Endothelial cell of umbilical vein (primary cell): Measurements from ENCODE around the gene SMAD6. TPM values are rescaled to one million over a fixed set of nuclear protein-coding genes. Genes with fewer than 3 reads are reported as not detected.

Experiments
- BruUV-seq: library from RNA; stranded (reverse); fragments of 400-500 nt; replicated peaks from 2 replicates; lab custom pipeline; 2021; lab: Mats Ljungman, UMichigan
- CTCF ChIA-PET: fragments of 300-600, 350-600 bp; sonication (Branson Sonifier 250); formaldehyde crosslinking; loops from one replicate; lab custom pipeline; 2021; ENCODE audit warnings: antibody characterized with exemption, inconsistent platforms; lab: Charles Lee
- POLR2A ChIA-PET: fragments of 300-600, 350-600 bp; sonication (Branson Sonifier 250); formaldehyde crosslinking; loops from one replicate; lab custom pipeline; 2021; ENCODE audit warnings: antibody characterized with exemption, inconsistent platforms; lab: Charles Lee
- DNase-seq: peaks from one replicate; pipeline ENCODE4 v3.0.0-alpha.2; 2011; ENCODE audit warnings: low read depth, low spot score
- FAIRE-seq: peaks from 2 replicates; lab custom pipeline; 2011; peaks lifted over from hg19 to GRCh38; lab: Jason Lieb, UNC
- H2AFZ ChIP-seq: 2 replicates; pipeline ENCODE4 v1.6.0; 2012; ENCODE audit warnings: low read depth, low read length, control low read depth, inconsistent platforms
- H3K27ac ChIP-seq: 2 replicates; pipeline ENCODE4 v1.5.1; 2011; ENCODE audit warnings: low read depth, mild to moderate bottlenecking, control low read depth, low read length, moderate library complexity; ENCODE audit not compliant: insufficient read depth
- H3K27me3 ChIP-seq, 2 experiments: 2 replicates each; pipeline versions ENCODE4 v1.6.0 to v1.6.1; 2011; ENCODE audit warnings: low read length in 2 of 2, mixed read lengths in 1 of 2; ENCODE audit not compliant: control insufficient read depth in 2 of 2, insufficient read depth in 2 of 2
- H3K36me3 ChIP-seq, 2 experiments: 2 replicates in 1 of 2; 3 replicates in 1 of 2; pipeline ENCODE4 v1.5.1; 2011; ENCODE audit warnings: low read length in 2 of 2, mild to moderate bottlenecking in 1 of 2, moderate library complexity in 1 of 2; ENCODE audit not compliant: control insufficient read depth in 2 of 2, insufficient read depth in 2 of 2; ENCODE audit errors: extremely low read depth in 1 of 2
- H3K4me1 ChIP-seq: 3 replicates; pipeline ENCODE4 v1.5.1; 2011; ENCODE audit warnings: mild to moderate bottlenecking, low read length; ENCODE audit not compliant: control insufficient read depth, insufficient read depth; ENCODE audit errors: extremely low read depth
- H3K4me2 ChIP-seq: 2 replicates; pipeline ENCODE4 v1.6.1; 2011; ENCODE audit warnings: low read length, control low read depth, mixed read lengths; ENCODE audit not compliant: insufficient read depth
- H3K4me3 ChIP-seq, 3 experiments: fragments of 200-600 bp in 1 of 3; sonication (generic), shearing (Covaris generic) in 1 of 3; replicated peaks in 1 of 3; 2 replicates each; pipeline ENCODE4 v1.5.1; 2011 to 2016; ENCODE audit warnings: control low read depth in 3 of 3, low read length in 3 of 3, mild to moderate bottlenecking in 2 of 3, inconsistent platforms in 1 of 3, low read depth in 1 of 3, moderate library complexity in 1 of 3; ENCODE audit not compliant: insufficient read depth in 1 of 3
- H3K79me2 ChIP-seq: 2 replicates; pipeline ENCODE4 v1.6.0; 2012; ENCODE audit warnings: low read length, inconsistent platforms; ENCODE audit not compliant: control insufficient read depth, insufficient read depth
- H3K9ac ChIP-seq: replicated peaks from 2 replicates; pipeline ENCODE3; 2011; ENCODE audit warnings: low read length, control low read depth; ENCODE audit not compliant: insufficient read depth; ENCODE audit errors: extremely low read depth
- H3K9me1 ChIP-seq: replicated peaks from 3 replicates; pipeline ENCODE4 v1.6.0; 2011; ENCODE audit warnings: mild to moderate bottlenecking, low read length; ENCODE audit not compliant: control insufficient read depth, insufficient read depth; ENCODE audit errors: extremely low read depth
- H3K9me3 ChIP-seq: replicated peaks from 2 replicates; pipeline ENCODE4 v1.5.1; 2012; ENCODE audit warnings: low read length, inconsistent platforms; ENCODE audit not compliant: control insufficient read depth, insufficient read depth
- H4K20me1 ChIP-seq: replicated peaks from 2 replicates; pipeline ENCODE3; 2011; ENCODE audit warnings: mild to moderate bottlenecking, low read length; ENCODE audit not compliant: control insufficient read depth, insufficient read depth; ENCODE audit errors: extremely low read depth
- EZH2 ChIP-seq: IDR thresholded peaks from 2 replicates; pipeline ENCODE4 v1.6.1; 2012; ENCODE audit warnings: borderline replicate concordance, low read depth, mild to moderate bottlenecking, moderate library complexity, low read length, inconsistent platforms; ENCODE audit not compliant: severe bottlenecking
- GATA2 ChIP-seq: IDR thresholded peaks from 2 replicates; pipeline ENCODE4 v1.7.0; 2011; ENCODE audit warnings: low read depth, mild to moderate bottlenecking, moderate library complexity, mixed read lengths, low read length; ENCODE audit not compliant: insufficient read length, insufficient read depth
- JUN ChIP-seq: IDR thresholded peaks from 2 replicates; pipeline ENCODE4 v1.6.1; 2011; ENCODE audit warnings: borderline replicate concordance, low read depth; ENCODE audit not compliant: insufficient read length, insufficient read depth
- MYC ChIP-seq: IDR thresholded peaks from one replicate; pipeline ENCODE4 v1.6.1; 2011; ENCODE audit warnings: mild to moderate bottlenecking, low read depth, low read length
- POLR2A ChIP-seq: IDR thresholded peaks from 2 replicates; pipeline ENCODE4 v1.6.1; 2012; ENCODE audit warnings: low read depth, mild to moderate bottlenecking, control low read depth, low read length
- POLR2AphosphoS5 ChIP-seq: IDR thresholded peaks from 2 replicates; pipeline ENCODE4 v1.6.1; 2012; ENCODE audit warnings: low read depth, mild to moderate bottlenecking, control low read depth, low read length, moderate library complexity; ENCODE audit not compliant: insufficient read depth
- dilution Hi-C: fragments of 300-500 bp; cut with MboI; formaldehyde crosslinking; loops from one replicate; pipeline ENCODE4 v1.15.0; 2019; ENCODE audit warnings: low sequenced_read_pairs; ENCODE audit not compliant: extremely low pct_ligation_motif_present
- intact Hi-C: fragments of 100-400 bp; cut with micrococcal nuclease; formaldehyde crosslinking; loops from one replicate; pipeline ENCODE4 v1.10.0; 2022
- polyA plus RNA-seq, 4 experiments: library from polyadenylated mRNA; depleted of rRNA in 3 of 4; stranded (reverse) in 3 of 4; unstranded in 1 of 4; fragments of >200 nt; gene quantifications; 2 replicates each; pipeline versions ENCODE4 v1.2.1 to v1.2.3, GENCODE V29; 2011 to 2012; ENCODE audit warnings: missing spikeins in 1 of 4
- total RNA-seq: library from RNA; stranded (reverse); gene quantifications from 2 replicates; pipeline ENCODE4 v1.2.3, GENCODE V29; 2021
- TF ChIP-seq, protein P1 (sequence below): IDR thresholded peaks from 2 replicates; pipeline ENCODE4 v1.6.1; 2011; ENCODE audit not compliant: insufficient read depth, insufficient read length

The SMAD6 gene
- total and polyA plus RNA-seq, 2 donors (not counting 3 experiments of a cell fraction or from before 2014, with no cell fraction given) = 7.3 to 12.5 TPM

DNA sequence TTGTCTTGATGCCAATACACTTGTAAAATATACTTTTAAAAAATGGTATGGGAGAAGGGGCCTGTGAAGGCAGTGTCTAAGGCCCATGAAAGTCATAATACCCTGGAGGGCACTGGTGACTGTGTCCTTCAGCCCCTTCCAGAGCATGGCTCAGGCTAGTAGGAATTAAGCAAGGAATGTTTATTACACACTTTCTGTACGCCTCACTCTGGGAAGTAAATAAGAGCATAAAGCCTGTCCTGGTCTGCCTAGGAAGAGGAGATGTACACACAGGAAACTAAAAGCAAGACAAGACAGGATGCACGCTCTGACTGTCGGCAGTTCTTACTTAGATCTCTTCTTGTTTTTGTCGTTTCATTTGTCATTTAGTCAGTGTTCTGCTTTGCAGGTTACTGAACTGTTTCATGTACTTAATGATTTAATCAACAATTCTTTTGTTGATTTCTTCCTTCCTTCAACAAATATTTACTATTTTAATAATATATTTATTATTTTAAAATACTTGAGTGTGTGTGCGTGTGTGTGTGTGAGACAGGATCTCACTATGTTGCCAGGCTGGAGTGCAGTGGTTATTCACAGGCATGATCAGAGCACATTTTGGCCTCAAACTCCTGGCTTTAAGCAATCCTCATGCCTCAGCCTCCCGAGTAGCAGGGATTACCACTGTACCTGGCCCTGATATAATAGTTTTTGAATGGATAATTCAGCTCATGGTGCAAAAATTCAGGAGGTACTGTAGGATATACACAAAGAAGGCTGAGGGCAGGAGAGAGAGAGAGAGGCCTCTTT is 9.0 kb upstream of the SMAD6 start:
- TF ChIP-seq, protein P1, sequence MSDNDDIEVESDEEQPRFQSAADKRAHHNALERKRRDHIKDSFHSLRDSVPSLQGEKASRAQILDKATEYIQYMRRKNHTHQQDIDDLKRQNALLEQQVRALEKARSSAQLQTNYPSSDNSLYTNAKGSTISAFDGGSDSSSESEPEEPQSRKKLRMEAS = no peak
- no peak for TF ChIP-seq EZH2
- TF ChIP-seq POLR2AphosphoS5 = no peak
- TF ChIP-seq JUN = no peak
- TF ChIP-seq GATA2 = no peak
- TF ChIP-seq MYC = no peak
- no peak for TF ChIP-seq POLR2A
- Histone ChIP-seq H3K4me1 (peaks cover 3% of the 10 kb centered on the region), H3K4me3 (no peak overlapping the region), H3K27me3 (no peaks in the 10 kb centered on the region), H3K79me2 (no peaks in the 10 kb centered on the region), H3K9me3 (no peaks in the 10 kb centered on the region), H3K9me1 (no peaks in the 10 kb centered on the region), H3K9ac (no peak overlapping the region), H2AFZ (no peak overlapping the region), H3K4me2 (no peak overlapping the region), H4K20me1 (no peaks in the 10 kb centered on the region), H3K27ac (no peak overlapping the region), H3K36me3 (no peaks in the 10 kb centered on the region)
- no TSS peak for BruUV-seq
- CTCF ChIA-PET = interaction anchor here (0.7 to 1.4 kb wide), 4 partner anchors 7 to 158 kb away, joined by 3 to 5 read pairs (median 4); no protein-coding TSS in a partner anchor
- POLR2A ChIA-PET = interaction anchor here (0.6 kb wide), 1 partner anchor 59 kb away, joined by 3 read pairs; no protein-coding TSS in a partner anchor
- intact Hi-C loops (no loop called here), dilution Hi-C loops (no loop called here)
- DNase-seq (no peak), FAIRE-seq (no peak)
